ENCODE data around the gene IQCN. TPM values are rescaled to one million over a fixed set of nuclear protein-coding genes. Genes with fewer than 3 reads are reported as not detected.

The IQCN gene
- total and polyA plus RNA-seq, 2 of the 4 experiments (the other 2 are of a cell fraction): 0.18 to 0.67 TPM

DNA sequence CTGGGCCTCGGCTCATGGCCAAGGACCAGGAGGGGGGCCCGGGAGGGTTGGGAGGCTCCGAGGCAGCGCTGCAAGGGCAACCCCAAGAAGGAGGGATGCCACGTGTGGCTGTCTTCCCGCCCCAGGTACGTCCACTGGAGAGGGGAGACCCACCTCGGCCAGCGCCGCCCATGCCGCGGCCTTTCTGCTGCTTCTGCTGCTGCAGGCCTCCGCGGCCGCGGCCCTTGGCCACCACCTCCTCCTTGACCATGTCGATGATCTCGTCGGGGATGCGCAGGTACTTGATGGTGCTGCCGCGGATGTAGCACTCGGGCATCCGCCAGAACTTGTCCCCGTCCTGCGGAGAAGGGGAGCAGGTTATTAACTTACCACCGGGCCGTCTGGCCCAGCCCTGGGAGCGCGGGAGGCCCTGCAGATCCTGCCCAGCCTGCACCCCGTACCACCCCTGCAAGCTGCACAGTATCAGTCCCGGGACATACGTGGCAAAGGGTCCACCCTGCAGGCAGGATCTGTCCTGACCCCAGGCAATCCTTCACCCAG is 35.3 kb upstream of the IQCN start:
- no peak overlapping the region for H4K91ac ChIP-seq (ENCODE audit: insufficient read depth, low read depth, low read length)
- no peak overlapping the region for H3K56ac ChIP-seq (ENCODE audit: extremely low read depth, insufficient read depth, low read length)
- peaks cover 11% of the 10 kb centered on the region for H3K4me1 ChIP-seq (ENCODE audit: control insufficient read depth, insufficient read depth, low read length)
- H2BK15ac ChIP-seq (ENCODE audit: low read depth, low read length): no peak overlapping the region
- no peak for DNase-seq
- no peak overlapping the region for H3K4me3 ChIP-seq (ENCODE audit: insufficient read depth, low read depth, low read length)
- no peak overlapping the region for H2BK20ac ChIP-seq (ENCODE audit: low read depth, low read length)
- peaks cover 34% of the 10 kb centered on the region for H3K36me3 ChIP-seq (ENCODE audit: control insufficient read depth, insufficient read depth, low read length)
- H3K14ac ChIP-seq (replicated peaks; ENCODE audit: low read depth, low read length): no peak overlapping the region
- 0 out of 2 replicates have a peak, but pooled peaks cover 3% of the 10 kb centered on the region for H3K9me1 ChIP-seq (ENCODE audit: insufficient read depth, low read length)
- POLR2A ChIA-PET (ENCODE audit: unreplicated experiment): no interaction called here
- no peak for TF ChIP-seq BHLHE40 (IDR thresholded peaks at IDR 0.05; ENCODE audit: low read depth, low read length)
- TF ChIP-seq MAFK (IDR thresholded peaks at IDR 0.05; ENCODE audit: low read depth, low read length): no peak
- no peak for TF ChIP-seq MAZ (IDR thresholded peaks at IDR 0.05; ENCODE audit: borderline replicate concordance, low read depth, low read length)
- TF ChIP-seq CEBPB (IDR thresholded peaks at IDR 0.05; ENCODE audit: low read depth, low read length): no peak
- TF ChIP-seq, protein P1, sequence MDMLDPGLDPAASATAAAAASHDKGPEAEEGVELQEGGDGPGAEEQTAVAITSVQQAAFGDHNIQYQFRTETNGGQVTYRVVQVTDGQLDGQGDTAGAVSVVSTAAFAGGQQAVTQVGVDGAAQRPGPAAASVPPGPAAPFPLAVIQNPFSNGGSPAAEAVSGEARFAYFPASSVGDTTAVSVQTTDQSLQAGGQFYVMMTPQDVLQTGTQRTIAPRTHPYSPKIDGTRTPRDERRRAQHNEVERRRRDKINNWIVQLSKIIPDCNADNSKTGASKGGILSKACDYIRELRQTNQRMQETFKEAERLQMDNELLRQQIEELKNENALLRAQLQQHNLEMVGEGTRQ (IDR thresholded peaks at IDR 0.05; ENCODE audit: low read depth, low read length): no peak
- peaks cover 7 to 35% of the 10 kb centered on the region in 2 experiments for H3K79me1 ChIP-seq (ENCODE audit: low read depth in 1 of 2, low read length in 2 of 2)
- H2AK9ac ChIP-seq (replicated peaks; ENCODE audit: low read depth, low read length, poor library complexity): no peak overlapping the region
- dilution Hi-C loops (cut with HindIII; ENCODE audit: low sequenced_read_pairs, unreplicated experiment) (no loop called here), intact Hi-C loops (cut with micrococcal nuclease) (no loop called here), in situ Hi-C loops (cut with MboI; ENCODE audit: low sequenced_read_pairs) (no loop called here)
- no peak overlapping the region for H4K5ac ChIP-seq (ENCODE audit: low read depth, low read length)
- H2BK120ac ChIP-seq (ENCODE audit: low read depth, low read length): no peak overlapping the region
- H3K27ac ChIP-seq (ENCODE audit: insufficient read depth, low read length): no peak overlapping the region
- no peak overlapping the region for H3K18ac ChIP-seq (ENCODE audit: low read depth, low read length)
- H4K20me1 ChIP-seq (ENCODE audit: insufficient read depth, low read length): no peaks in the 10 kb centered on the region
- no peak overlapping the region for H2AK5ac ChIP-seq (ENCODE audit: low read depth, low read length)
- no peaks in the 10 kb centered on the region for H3K27me3 ChIP-seq (ENCODE audit: control insufficient read depth, insufficient read depth, low read length)
- no peak overlapping the region for H2AFZ ChIP-seq (replicated peaks; ENCODE audit: low read length, poor library complexity)
- H3K4ac ChIP-seq (ENCODE audit: low read depth, low read length): no peak overlapping the region
- BruUV-seq (replicated peaks): no TSS peak
- ATAC-seq (ENCODE audit: low read depth): no peak
- CTCF ChIA-PET: no interaction called here
- no peak overlapping the region for H3K23ac ChIP-seq (ENCODE audit: low read depth, low read length)
- H3K9me3 ChIP-seq (ENCODE audit: control insufficient read depth, insufficient read depth, low read length): no peaks in the 10 kb centered on the region
- no peak overlapping the region for H3K4me2 ChIP-seq (ENCODE audit: low read depth, low read length)
- H4K8ac ChIP-seq (ENCODE audit: low read depth in 2 of 2, low read length in 2 of 2): no peak overlapping the region
- H2BK5ac ChIP-seq (ENCODE audit: low read depth, low read length, poor library complexity, severe bottlenecking): no peak overlapping the region
- 91% methylated on average over 29 of the region's 33 CpGs; no CpG with 5 or more reads in 1 of the 2 experiments for whole genome bisulfite sequencing, 2 experiments (ENCODE audit: extremely low coverage in 2 of 2, insufficient read length in 1 of 2)
- no peak overlapping the region for H3K9ac ChIP-seq (ENCODE audit: low read depth, low read length)

All from IMR-90 (cell line).